Stimulated activated naive CD8-positive, alpha-beta T cell treated with anti-CD3 and anti-CD28 coated beads, Interleukin-15, Interleukin-2, amounts not matched to agents 100 ng/mL and 50 ng/mL, for 24 hours (primary cell): ENCODE results near the gene NUBP1.
A peak's percentile ranks its signal among the peaks of the same experiment; 100 is the strongest.
"Not testable (repeated sequence)": the region's sequence is repeated elsewhere in the genome, so short reads cannot be mapped to it uniquely, and the experiment has no call there.

ENCODE experiments used
- H3K27ac Mint-ChIP-seq: one replicate; pipeline ENCODE4 v1.8.0; 2021; ENCODE audit warnings: mild to moderate bottlenecking, mixed read lengths
- H3K27me3 Mint-ChIP-seq: one replicate; pipeline ENCODE4 v1.8.0; 2021; ENCODE audit warnings: mixed read lengths
- H3K36me3 Mint-ChIP-seq: one replicate; pipeline ENCODE4 v1.8.0; 2021; ENCODE audit warnings: low read depth, mixed read lengths
- H3K4me1 Mint-ChIP-seq: one replicate; pipeline ENCODE4 v1.8.0; 2021; ENCODE audit warnings: low read depth, mixed read lengths
- H3K4me3 Mint-ChIP-seq: one replicate; pipeline ENCODE4 v1.8.0; 2021; ENCODE audit warnings: mild to moderate bottlenecking, mixed read lengths
- H3K9me3 Mint-ChIP-seq: one replicate; pipeline ENCODE4 v1.8.0; 2021; ENCODE audit warnings: mixed read lengths

Gene NUBP1

DNA sequence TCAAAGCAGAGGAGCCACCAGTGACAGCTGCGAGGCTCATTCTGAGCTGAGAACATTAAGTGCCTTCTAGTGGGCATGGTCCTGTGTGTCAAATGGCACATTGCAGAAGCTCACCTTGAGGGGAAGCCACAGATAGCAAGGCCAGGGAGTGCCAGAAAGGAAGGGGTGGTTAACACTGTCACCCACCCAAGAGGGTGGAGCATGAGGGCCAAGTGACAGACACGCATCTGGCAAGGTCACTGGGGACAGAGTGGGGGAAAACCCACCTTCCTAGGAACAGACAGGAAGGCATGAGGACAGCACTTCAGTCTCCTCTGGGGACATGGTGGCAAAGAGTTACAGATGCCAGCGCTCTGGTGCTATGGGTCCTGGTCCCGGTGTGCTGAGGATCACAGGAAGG, 22.1 kb downstream of the NUBP1 start:
- H3K9me3 Mint-ChIP-seq = no peaks in the 10 kb centered on the region
- peaks cover 57% of the 10 kb centered on the region for H3K36me3 Mint-ChIP-seq
- H3K27me3 Mint-ChIP-seq = no peaks in the 10 kb centered on the region
- no peak overlapping the region for H3K4me3 Mint-ChIP-seq
- H3K4me1 Mint-ChIP-seq = peaks cover 16% of the 10 kb centered on the region
- peak overlapping the region; percentile 78 for H3K27ac Mint-ChIP-seq

DNA sequence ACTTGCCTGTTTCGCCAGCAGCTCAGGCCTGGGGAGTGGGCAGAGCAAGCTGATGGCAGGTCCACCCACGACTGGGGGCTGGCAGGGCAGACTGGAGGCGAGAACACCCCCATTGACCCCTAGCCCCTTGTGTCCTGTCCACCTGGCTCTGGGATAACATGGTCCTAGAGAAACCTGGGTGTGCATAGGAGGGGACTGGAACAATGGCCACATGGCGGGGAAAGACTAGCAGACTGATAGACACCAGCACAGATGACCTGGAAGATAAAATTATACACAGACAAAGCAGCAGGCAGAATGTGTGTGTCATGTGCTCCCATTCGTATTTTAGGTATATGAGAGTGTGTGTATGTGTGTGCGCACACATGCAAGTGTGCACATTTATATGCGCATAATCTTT, 23.5 kb downstream of the NUBP1 start:
- Mint-ChIP-seq H3K4me3 (no peak overlapping the region), H3K27ac (no peak overlapping the region), H3K27me3 (no peaks in the 10 kb centered on the region), H3K4me1 (peaks cover 25% of the 10 kb centered on the region), H3K9me3 (no peaks in the 10 kb centered on the region), H3K36me3 (peaks cover 47% of the 10 kb centered on the region)

DNA sequence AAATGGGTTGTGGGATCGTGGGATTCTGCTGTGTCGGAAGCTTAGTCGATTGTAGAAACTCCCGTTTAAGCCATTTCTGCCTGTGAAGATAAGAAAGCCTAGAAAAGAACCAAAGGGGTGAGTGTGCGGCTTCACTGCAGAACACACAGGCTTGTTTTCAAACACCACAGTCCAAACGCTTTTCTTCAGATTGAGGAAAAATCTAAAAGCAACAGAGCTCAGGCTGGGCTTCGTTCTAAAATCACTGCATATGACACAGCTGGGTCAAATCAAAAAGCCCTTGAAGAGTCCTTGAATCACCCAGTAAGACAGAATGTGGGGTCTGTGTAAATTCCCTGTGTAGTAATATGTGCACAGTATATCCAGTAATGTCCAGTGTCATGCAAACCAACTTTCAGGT, 25.7 kb downstream of the NUBP1 start:
- H3K9me3 Mint-ChIP-seq = no peaks in the 10 kb centered on the region
- peaks cover 26% of the 10 kb centered on the region for H3K36me3 Mint-ChIP-seq
- H3K4me3 Mint-ChIP-seq = no peak overlapping the region
- H3K27ac Mint-ChIP-seq = no peak overlapping the region
- no peaks in the 10 kb centered on the region for H3K27me3 Mint-ChIP-seq
- peaks cover 25% of the 10 kb centered on the region for H3K4me1 Mint-ChIP-seq

DNA sequence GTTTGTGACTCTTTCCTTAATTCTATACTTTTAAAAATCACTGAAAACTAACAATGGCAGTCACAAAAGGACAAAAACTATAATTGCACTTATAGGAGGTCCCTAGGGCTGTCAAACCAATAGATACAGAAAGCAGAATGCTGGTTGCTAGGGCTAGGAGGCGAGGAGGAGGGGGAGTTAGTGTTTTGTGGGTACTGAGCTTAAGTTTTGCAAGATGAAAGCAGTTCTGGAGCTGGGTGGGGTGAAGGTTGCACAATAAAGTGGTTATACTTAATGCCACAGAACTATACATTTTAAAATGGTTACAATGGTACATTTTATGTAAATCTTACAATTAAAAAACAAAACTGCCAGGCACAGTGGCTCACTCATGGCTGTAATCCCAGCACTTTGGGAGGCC, 27.3 kb downstream of the NUBP1 start:
- Mint-ChIP-seq H3K36me3 (peaks cover 15% of the 10 kb centered on the region), H3K4me1 (peaks cover 19% of the 10 kb centered on the region), H3K27me3 (no peaks in the 10 kb centered on the region), H3K4me3 (no peak overlapping the region), H3K27ac (no peak overlapping the region), H3K9me3 (no peaks in the 10 kb centered on the region)

DNA sequence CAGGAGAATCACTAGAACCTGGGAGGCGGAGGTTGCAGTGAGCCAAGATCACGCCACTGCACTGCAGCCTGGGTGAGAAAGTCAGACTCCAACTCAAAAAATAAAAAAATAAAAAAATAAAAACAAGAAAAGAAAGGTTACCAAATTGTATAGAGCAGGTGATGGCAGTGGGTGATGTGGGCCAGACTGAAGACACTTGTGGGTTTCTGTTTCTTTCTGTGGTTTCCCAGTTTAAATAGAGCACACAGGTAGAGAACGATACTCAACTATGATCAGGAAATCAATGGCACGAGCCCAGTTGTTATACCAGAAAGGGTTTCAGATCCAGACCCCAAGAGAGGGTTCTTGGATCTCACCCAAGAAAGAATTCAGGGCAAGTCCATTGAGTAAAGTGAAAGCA, 32.6 kb downstream of the NUBP1 start:
- Mint-ChIP-seq H3K4me1 (peaks cover 20% of the 10 kb centered on the region), H3K27me3 (no peaks in the 10 kb centered on the region), H3K9me3 (no peaks in the 10 kb centered on the region), H3K36me3 (no peaks in the 10 kb centered on the region), H3K27ac (no peak overlapping the region), H3K4me3 (no peak overlapping the region)

DNA sequence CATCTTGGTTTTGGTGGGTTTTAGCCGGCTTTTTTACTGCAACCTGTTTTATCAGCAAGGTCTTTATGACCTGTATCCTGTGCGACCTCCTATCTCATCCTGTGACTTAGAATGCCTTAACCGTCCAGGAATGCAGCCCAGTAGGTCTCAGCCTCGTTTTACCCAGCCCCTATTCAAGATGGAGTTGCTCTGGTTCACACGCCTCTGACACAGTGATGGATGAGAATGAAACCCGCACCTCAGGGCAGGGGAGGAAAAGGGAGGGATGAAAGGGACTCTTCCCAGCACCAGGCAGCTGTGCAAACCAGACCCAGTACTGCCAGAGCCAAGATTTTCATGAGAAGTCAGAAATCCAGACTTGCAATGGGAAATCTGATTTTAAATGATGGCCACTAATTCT, 33.3 kb downstream of the NUBP1 start:
- not testable (repeated sequence) for H3K9me3 Mint-ChIP-seq, H3K36me3 Mint-ChIP-seq, H3K27me3 Mint-ChIP-seq, H3K4me3 Mint-ChIP-seq, H3K27ac Mint-ChIP-seq
- peaks cover 16% of the 10 kb centered on the region for H3K4me1 Mint-ChIP-seq

DNA sequence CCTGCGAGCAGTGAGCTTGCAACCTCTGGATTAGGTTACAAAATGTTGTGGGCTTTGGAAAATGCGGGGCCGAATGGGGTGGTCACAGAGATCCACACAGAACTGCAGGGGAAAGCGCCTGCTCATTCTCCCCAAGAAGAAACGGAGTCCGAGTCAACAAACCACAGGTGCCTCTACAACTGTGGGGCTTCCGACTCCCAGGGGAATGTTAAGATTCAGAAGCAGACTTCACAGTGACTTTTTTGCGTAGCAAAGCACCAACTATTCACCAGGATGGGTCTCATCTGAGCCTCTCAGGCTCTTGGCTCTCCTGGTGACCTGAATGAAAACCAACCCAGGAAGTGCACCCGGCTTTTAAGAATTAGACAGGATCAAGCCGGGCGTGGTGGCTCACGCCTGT, 33.7 kb downstream of the NUBP1 start:
- H3K27me3 Mint-ChIP-seq = no peaks in the 10 kb centered on the region
- peaks cover 16% of the 10 kb centered on the region for H3K4me1 Mint-ChIP-seq
- no peak overlapping the region for H3K27ac Mint-ChIP-seq
- no peaks in the 10 kb centered on the region for H3K9me3 Mint-ChIP-seq
- H3K4me3 Mint-ChIP-seq = no peak overlapping the region
- H3K36me3 Mint-ChIP-seq = no peaks in the 10 kb centered on the region

DNA sequence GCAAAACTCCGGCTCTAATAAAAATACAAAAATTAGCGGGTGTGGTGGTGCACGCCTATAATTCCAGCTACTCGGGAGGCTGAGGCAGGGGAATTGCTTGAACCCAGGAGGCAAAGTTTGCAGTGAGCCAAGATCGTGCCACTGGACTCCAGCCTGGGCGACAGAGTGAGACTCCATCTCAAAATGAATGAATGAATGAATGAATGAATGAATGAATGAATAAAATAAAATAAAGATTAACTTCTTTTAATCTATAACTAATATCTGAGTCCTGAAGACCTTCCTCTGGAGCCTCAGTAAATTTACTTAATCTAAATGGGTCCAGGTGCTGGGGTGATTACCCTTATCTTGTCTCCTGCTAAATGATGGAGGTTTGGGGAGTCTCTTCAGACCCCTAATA, 36.3 kb downstream of the NUBP1 start:
- not testable (repeated sequence) for H3K36me3 Mint-ChIP-seq, H3K27me3 Mint-ChIP-seq, H3K4me3 Mint-ChIP-seq, H3K9me3 Mint-ChIP-seq, H3K27ac Mint-ChIP-seq
- H3K4me1 Mint-ChIP-seq = peaks cover 16% of the 10 kb centered on the region

DNA sequence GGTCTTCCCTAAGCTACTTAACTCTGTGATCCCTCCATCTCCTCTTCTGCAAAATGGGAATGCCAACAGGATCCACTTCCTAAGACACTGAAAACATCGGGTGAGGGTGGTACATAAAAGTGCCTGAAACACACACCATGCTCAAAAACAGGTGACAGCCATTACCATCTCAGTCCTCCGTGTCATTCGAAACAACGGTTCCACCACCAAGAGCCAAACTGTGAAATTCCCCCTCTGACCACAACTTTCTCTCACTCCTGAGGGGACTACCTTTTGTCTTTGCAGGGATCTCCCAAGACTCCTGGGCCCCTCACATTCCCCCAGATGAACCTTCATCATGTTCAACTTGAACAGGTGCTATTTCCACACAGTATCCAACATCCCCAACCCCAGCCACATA, 37.0 kb downstream of the NUBP1 start:
- no peaks in the 10 kb centered on the region for H3K27me3 Mint-ChIP-seq

DNA sequence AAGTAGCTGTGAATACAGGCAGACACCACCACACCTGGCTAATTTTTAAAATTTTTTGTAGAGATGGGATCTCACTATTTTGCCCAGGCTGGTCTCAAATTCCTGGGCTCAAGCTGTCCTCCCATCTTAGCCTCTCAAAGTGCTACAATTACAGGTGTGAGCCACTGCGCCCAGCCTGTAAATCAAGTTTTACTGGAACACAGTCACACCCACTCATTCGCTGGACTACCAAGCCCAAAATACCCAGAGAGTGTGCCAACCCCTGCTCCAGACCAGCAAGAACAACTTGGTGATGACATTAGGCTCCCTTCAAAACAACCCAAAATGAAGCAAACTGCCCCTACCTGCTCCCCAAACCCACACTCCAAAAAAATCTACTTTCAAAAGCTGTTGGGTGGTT, 39.0 kb downstream of the NUBP1 start:
- H3K4me1 Mint-ChIP-seq = peaks cover 5% of the 10 kb centered on the region
- H3K4me3 Mint-ChIP-seq = no peak overlapping the region
- H3K36me3 Mint-ChIP-seq = no peaks in the 10 kb centered on the region
- H3K27me3 Mint-ChIP-seq = no peaks in the 10 kb centered on the region
- H3K9me3 Mint-ChIP-seq = no peaks in the 10 kb centered on the region
- H3K27ac Mint-ChIP-seq = no peak overlapping the region

More for the DNA sequence above, 37.0 kb downstream of the NUBP1 start:
- Mint-ChIP-seq H3K27ac (no peak overlapping the region), H3K4me3 (no peak overlapping the region), H3K4me1 (peaks cover 10% of the 10 kb centered on the region), H3K36me3 (no peaks in the 10 kb centered on the region), H3K9me3 (no peaks in the 10 kb centered on the region)

DNA sequence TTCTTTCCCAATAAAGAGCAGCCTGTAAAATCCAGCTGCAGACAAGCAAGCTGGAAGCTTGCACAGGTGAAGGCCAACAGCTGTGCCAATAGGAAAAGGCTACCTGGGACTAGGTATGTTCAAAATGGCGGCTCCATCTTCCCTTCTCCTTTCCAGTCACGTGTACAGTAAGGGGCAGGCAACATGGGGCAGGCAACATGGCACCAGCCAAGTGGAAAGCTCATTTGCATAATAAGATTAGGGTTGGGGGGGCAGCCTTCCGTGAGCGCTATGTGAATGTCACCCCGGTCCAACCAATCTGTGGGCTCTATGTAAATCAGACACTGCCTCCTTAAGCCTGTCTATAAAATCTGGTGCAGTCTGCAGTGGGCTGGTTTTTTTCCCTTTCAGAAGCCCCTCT, 43.7 kb downstream of the NUBP1 start:
- H3K4me1 Mint-ChIP-seq = no peaks in the 10 kb centered on the region
- no peak overlapping the region for H3K4me3 Mint-ChIP-seq
- H3K27me3 Mint-ChIP-seq = peaks cover 4% of the 10 kb centered on the region
- H3K27ac Mint-ChIP-seq = no peak overlapping the region
- no peaks in the 10 kb centered on the region for H3K36me3 Mint-ChIP-seq
- H3K9me3 Mint-ChIP-seq = no peaks in the 10 kb centered on the region

DNA sequence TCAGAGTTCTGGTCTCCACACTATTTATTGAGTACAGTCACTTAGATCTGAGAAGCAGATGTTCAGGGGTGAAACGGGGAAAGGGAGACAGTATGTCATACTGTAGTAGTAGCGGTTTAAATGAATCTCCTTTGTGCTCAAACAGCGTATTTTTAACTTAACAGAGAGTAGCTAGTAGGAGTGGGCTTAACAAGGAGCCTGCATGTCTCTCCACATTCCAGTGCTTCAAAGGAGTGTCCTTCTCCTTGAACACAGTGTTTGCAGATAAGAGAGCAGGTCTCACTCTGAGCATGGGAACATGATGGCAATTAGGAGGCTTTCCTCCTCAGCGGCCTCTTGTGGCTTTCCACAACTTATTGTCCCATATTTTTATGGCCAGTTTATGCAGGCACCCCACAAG, 45.0 kb downstream of the NUBP1 start:
- H3K27me3 Mint-ChIP-seq, H3K9me3 Mint-ChIP-seq, H3K4me1 Mint-ChIP-seq: not testable (repeated sequence)

DNA sequence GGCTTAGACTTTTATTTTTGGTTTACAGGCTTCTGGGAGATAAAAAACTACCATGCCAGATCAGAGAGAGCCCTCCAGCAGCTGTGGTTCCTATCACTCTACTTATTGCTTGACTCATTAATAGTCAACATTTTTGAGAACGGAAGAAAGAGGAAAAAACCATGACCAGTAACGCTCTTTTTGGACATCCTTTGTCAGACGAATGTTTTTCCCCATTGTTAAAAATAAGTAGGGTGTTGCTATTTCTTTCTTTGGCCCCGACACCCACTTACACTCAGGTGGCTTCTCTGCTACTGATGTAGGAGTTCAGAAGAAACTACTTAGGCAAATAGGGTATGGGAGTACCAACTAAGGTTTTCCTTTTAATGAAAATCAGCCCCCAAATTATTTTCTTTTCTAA, 47.4 kb downstream of the NUBP1 start:
- no peaks in the 10 kb centered on the region for H3K36me3 Mint-ChIP-seq
- H3K27ac Mint-ChIP-seq = no peak overlapping the region
- no peaks in the 10 kb centered on the region for H3K9me3 Mint-ChIP-seq
- H3K27me3 Mint-ChIP-seq = peaks cover 4% of the 10 kb centered on the region
- H3K4me1 Mint-ChIP-seq = no peaks in the 10 kb centered on the region
- no peak overlapping the region for H3K4me3 Mint-ChIP-seq

More for the DNA sequence above, 45.0 kb downstream of the NUBP1 start:
- H3K36me3 Mint-ChIP-seq, H3K27ac Mint-ChIP-seq, H3K4me3 Mint-ChIP-seq: not testable (repeated sequence)

DNA sequence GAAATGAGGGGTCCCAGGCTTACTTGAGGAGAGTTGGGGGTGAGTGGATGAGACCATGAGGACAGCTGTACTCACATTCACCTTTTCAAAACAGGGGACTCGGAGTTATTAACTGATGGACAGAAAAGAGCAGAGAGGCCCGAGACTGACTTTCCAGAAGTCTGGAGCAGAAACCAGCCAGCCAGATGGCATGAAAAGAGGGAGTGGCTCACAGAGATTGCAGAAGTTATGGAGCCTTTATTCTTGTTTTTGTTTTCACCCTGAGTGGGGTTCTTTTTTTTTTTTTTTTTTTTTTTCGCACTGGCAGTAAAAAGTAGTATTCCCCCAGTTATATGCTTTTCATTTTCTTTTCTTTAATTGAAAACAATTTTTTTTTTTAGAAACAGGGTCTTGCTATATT, 56.1 kb downstream of the NUBP1 start:
- no peak overlapping the region for H3K4me3 Mint-ChIP-seq
- no peaks in the 10 kb centered on the region for H3K9me3 Mint-ChIP-seq
- H3K36me3 Mint-ChIP-seq = no peaks in the 10 kb centered on the region
- no peak overlapping the region for H3K27ac Mint-ChIP-seq
- H3K4me1 Mint-ChIP-seq = peaks cover 2% of the 10 kb centered on the region
- no peaks in the 10 kb centered on the region for H3K27me3 Mint-ChIP-seq

DNA sequence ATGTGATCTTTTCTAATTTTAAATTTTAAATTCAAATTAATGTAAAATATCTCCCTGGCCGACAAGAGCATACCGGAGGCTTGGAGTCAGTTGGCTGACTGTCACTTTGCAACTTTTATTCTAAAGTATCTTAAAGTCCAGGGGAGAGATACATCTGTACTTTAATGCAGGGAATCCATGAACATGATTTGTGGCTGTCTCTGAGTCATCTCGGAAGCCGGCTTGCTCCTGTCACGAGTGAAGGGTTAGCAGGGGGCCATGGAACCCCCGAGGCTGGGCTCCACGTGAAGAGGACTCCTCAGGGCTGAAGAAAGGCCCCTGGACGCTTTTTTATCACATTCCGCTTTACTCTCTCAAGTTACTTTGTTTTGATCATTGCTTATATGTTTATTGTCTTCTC, 61.7 kb downstream of the NUBP1 start:
- H3K9me3 Mint-ChIP-seq = no peaks in the 10 kb centered on the region
- H3K27me3 Mint-ChIP-seq = peaks cover 8% of the 10 kb centered on the region
- no peaks in the 10 kb centered on the region for H3K36me3 Mint-ChIP-seq
- H3K27ac Mint-ChIP-seq = peak overlapping the region; percentile 26
- H3K4me1 Mint-ChIP-seq = peaks cover 2% of the 10 kb centered on the region
- no peak overlapping the region for H3K4me3 Mint-ChIP-seq

DNA sequence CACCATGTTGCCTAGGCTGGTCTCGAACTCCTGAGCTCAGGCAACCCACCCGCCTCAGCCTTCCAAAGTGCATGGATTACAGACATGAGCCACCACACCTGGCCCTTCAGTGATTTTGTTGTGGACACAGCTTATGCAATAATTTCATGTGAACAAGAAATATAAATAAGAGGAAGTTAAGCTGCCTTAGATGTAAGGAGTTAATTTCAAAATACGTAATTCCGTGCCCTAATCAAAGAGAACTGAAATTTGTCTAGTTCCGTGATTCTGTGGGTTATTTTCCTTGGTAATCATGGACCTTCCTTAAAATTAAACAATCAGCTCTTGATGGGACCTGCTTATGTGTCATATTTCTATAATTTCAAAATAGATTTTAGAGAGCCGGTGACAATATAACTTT, 63.1 kb downstream of the NUBP1 start:
- H3K36me3 Mint-ChIP-seq = no peaks in the 10 kb centered on the region
- H3K27me3 Mint-ChIP-seq = peaks cover 8% of the 10 kb centered on the region
- no peak overlapping the region for H3K4me3 Mint-ChIP-seq
- H3K27ac Mint-ChIP-seq = no peak overlapping the region
- no peaks in the 10 kb centered on the region for H3K9me3 Mint-ChIP-seq
- peaks cover 3% of the 10 kb centered on the region for H3K4me1 Mint-ChIP-seq

DNA sequence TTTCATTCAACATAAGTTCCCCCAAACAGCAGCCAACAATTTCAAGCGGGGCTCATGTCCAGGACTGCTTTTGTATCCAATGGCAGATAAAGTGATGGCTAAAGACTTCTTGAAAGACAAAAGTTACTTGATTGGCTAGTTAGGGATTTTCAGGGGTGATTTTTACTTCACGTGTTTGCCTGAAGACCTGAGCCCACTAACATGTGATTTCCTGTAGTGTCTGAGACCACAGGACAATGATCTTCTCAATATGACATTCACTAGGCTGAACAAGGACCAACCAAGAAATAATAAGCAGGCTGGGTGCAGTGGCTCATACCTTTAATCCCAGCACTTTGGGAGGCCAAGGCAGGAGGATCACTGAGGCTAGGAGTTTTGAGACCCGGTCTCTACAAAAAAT, 64.6 kb downstream of the NUBP1 start:
- no peak overlapping the region for H3K27ac Mint-ChIP-seq
- H3K4me3 Mint-ChIP-seq = no peak overlapping the region
- H3K4me1 Mint-ChIP-seq = peaks cover 19% of the 10 kb centered on the region
- no peaks in the 10 kb centered on the region for H3K9me3 Mint-ChIP-seq
- H3K36me3 Mint-ChIP-seq = no peaks in the 10 kb centered on the region
- H3K27me3 Mint-ChIP-seq = peaks cover 8% of the 10 kb centered on the region
